SK-N-SH (cell line): ENCODE results near the gene PIAS3.

Experiments
- IRF3 ChIP-seq: fragments of 150-350 bp; IDR thresholded peaks from 2 replicates; pipeline ENCODE4 v1.6.1; 2016; ENCODE audit warnings: mild to moderate bottlenecking, low read depth, low read length
- TF ChIP-seq, protein P1 (sequence below): fragments of 200-600 bp; sonication (generic); IDR thresholded peaks from 2 replicates; pipeline ENCODE4 v1.6.1; 2017; ENCODE audit warnings: antibody characterized with exemption, mild to moderate bottlenecking, moderate library complexity

DNA sequence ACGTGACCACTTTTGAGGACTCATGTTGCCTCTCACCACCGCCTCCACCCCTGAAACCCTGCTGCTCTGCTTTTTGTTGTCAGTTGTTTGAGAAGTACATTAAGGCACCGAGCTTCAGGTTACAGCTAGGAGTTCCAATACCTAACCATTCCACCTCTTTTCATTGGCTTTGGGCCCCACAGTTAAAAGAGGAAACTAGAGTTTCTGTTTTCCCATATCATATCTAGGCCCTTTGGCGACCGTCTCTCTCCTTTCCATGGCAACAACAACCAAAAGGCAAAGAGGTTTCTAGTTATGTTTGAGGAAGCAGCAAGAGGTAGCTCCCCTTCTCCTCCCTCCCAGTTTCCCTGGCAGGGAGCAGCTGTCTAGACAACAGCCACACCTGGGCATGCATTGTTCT, 20.9 kb upstream of the PIAS3 start:
- no peak for TF ChIP-seq IRF3
- TF ChIP-seq, protein P1, sequence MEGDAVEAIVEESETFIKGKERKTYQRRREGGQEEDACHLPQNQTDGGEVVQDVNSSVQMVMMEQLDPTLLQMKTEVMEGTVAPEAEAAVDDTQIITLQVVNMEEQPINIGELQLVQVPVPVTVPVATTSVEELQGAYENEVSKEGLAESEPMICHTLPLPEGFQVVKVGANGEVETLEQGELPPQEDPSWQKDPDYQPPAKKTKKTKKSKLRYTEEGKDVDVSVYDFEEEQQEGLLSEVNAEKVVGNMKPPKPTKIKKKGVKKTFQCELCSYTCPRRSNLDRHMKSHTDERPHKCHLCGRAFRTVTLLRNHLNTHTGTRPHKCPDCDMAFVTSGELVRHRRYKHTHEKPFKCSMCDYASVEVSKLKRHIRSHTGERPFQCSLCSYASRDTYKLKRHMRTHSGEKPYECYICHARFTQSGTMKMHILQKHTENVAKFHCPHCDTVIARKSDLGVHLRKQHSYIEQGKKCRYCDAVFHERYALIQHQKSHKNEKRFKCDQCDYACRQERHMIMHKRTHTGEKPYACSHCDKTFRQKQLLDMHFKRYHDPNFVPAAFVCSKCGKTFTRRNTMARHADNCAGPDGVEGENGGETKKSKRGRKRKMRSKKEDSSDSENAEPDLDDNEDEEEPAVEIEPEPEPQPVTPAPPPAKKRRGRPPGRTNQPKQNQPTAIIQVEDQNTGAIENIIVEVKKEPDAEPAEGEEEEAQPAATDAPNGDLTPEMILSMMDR, result no peak
